ENCODE results near the gene TEX9.

GRCh38 chr15:56349554-56349953 is 15.7 kb upstream of the TEX9 start:
- TF ChIP-seq CTCF (IDR thresholded peaks at IDR 0.05; ENCODE audit: low read depth, low read length): no peak
- TF ChIP-seq EZH2phosphoT487 (IDR thresholded peaks at IDR 0.05; ENCODE audit: low read depth): no peak
